ENCODE measurements around the gene NXPH1.

The NXPH1 gene

DNA sequence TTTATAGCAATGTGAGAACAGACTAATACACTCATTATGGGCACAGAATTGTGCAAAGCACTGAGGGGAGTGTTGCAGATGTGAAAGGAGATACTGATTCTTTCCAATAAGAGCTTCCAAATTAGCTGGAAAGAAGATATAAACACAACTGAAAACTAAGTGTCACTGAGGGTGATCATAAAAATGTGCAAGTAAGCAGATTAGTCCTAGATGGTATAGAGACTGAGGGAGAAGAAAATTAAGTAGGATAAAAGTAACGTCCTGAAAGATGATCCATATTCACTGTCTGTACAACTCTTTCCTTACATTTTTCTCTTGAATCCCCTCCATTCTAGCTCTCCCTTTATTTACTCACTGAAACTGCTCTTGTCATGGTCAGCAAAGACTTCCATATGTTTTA lies 11.2 kb upstream of the NXPH1 start:
- Histone ChIP-seq H3K4me1 (ENCODE audit: control extremely low read depth in 1 of 4, control insufficient read depth in 4 of 4, insufficient read depth in 4 of 4, low read length in 3 of 4) (no peaks in the 10 kb centered on the region), H3K27ac (ENCODE audit: insufficient read depth in 1 of 2, low read depth in 1 of 2, low read length in 2 of 2, poor library complexity in 1 of 2, severe bottlenecking in 2 of 2) (no peak overlapping the region), H3K27me3 (replicated peaks in 2 of 5; ENCODE audit: control insufficient read depth in 4 of 5, insufficient read depth in 5 of 5, low read length in 4 of 5) (peaks cover 0 to 13% (median 3%) of the 10 kb centered on the region in 5 experiments), H3K4me3 (ENCODE audit: control insufficient read depth in 1 of 7, extremely low read depth in 1 of 7, insufficient read depth in 4 of 7, low read depth in 2 of 7, low read length in 6 of 7) (no peak overlapping the region), H3K36me3 (ENCODE audit: control insufficient read depth in 4 of 4, insufficient read depth in 4 of 4, low read length in 3 of 4) (no peaks in the 10 kb centered on the region), H3K9me3 (ENCODE audit: control extremely low read depth in 1 of 5, control insufficient read depth in 4 of 5, insufficient read depth in 2 of 5, low read depth in 1 of 5, low read length in 4 of 5) (no peaks in the 10 kb centered on the region)
- no CpG with 5 or more reads among the region's 1 CpG for WGBS (ENCODE audit: insufficient coverage)
- ChIA-PET POLR2A (no interaction called here), CTCF (interaction anchor here (1.3 kb wide), 1 partner anchor 24 kb away, joined by 3 read pairs; no protein-coding TSS in a partner anchor)
- no peak for DNase-seq

DNA sequence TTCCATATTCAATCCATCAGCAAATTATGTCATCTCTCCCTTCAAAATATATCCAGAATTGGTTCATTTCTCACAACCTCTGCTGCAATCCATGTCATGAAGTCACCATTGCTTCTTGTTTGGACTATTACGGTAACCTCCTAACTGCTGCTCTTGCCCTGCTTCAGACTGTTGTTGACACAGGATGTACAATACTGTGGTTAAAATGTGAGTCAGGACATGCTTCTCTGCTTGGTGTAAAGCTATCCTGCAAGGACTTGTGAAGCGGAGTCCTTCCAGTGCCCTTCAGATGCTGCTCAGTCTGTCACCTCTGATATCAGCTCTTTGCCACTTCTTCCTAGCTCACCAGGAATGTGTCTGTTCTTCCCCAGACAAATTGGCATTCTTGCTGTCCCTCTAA lies 10.4 kb upstream of the NXPH1 start:
- Histone ChIP-seq H3K36me3 (ENCODE audit: control insufficient read depth in 4 of 4, insufficient read depth in 4 of 4, low read length in 3 of 4) (no peaks in the 10 kb centered on the region), H3K4me1 (ENCODE audit: control extremely low read depth in 1 of 4, control insufficient read depth in 4 of 4, insufficient read depth in 4 of 4, low read length in 3 of 4) (no peaks in the 10 kb centered on the region), H3K4me3 (ENCODE audit: control insufficient read depth in 1 of 7, extremely low read depth in 1 of 7, insufficient read depth in 4 of 7, low read depth in 2 of 7, low read length in 6 of 7) (no peak overlapping the region), H3K27ac (ENCODE audit: insufficient read depth in 1 of 2, low read depth in 1 of 2, low read length in 2 of 2, poor library complexity in 1 of 2, severe bottlenecking in 2 of 2) (no peak overlapping the region), H3K9me3 (ENCODE audit: control extremely low read depth in 1 of 5, control insufficient read depth in 4 of 5, insufficient read depth in 2 of 5, low read depth in 1 of 5, low read length in 4 of 5) (no peaks in the 10 kb centered on the region), H3K27me3 (replicated peaks in 2 of 5; ENCODE audit: control insufficient read depth in 4 of 5, insufficient read depth in 5 of 5, low read length in 4 of 5) (peaks cover 0 to 17% (median 5%) of the 10 kb centered on the region in 5 experiments)
- ChIA-PET CTCF (interaction anchor here (1.3 kb wide), 1 partner anchor 23 kb away, joined by 3 read pairs; no protein-coding TSS in a partner anchor), POLR2A (no interaction called here)
- no peak for DNase-seq
- no CpG with 5 or more reads among the region's 2 CpGs for WGBS (ENCODE audit: insufficient coverage)

DNA sequence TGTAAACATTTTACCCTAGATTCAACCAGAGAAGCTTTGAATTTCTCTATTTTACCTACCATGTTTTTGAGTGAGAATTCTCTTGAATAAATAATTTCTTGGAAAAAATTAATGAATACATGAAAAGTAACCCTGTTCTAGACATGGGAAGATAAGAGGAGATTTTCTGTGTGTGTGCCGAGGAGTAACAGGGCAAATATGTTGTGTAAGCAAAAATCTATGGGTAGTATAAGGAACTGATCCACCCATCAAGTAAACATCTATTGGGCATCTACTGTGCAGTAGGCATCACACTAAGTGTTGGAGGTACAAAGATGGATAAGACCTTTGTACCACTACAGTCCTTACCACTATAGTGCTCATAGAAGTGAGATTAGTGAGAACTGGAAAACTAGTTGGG lies 8.2 kb upstream of the NXPH1 start:
- WGBS (ENCODE audit: insufficient coverage) = 100% methylated on average over 1 of the region's 1 CpG
- CTCF ChIA-PET = no interaction called here
- no peaks in the 10 kb centered on the region for H3K36me3 ChIP-seq (ENCODE audit: control insufficient read depth in 4 of 4, insufficient read depth in 4 of 4, low read length in 3 of 4)
- no peak overlapping the region for H3K27ac ChIP-seq (ENCODE audit: insufficient read depth in 1 of 2, low read depth in 1 of 2, low read length in 2 of 2, poor library complexity in 1 of 2, severe bottlenecking in 2 of 2)
- peaks cover 4 to 26% (median 12%) of the 10 kb centered on the region in 5 experiments for H3K27me3 ChIP-seq (replicated peaks in 2 of 5; ENCODE audit: control insufficient read depth in 4 of 5, insufficient read depth in 5 of 5, low read length in 4 of 5)
- no peaks in the 10 kb centered on the region for H3K4me1 ChIP-seq (ENCODE audit: control extremely low read depth in 1 of 4, control insufficient read depth in 4 of 4, insufficient read depth in 4 of 4, low read length in 3 of 4)
- H3K9me3 ChIP-seq (ENCODE audit: control extremely low read depth in 1 of 5, control insufficient read depth in 4 of 5, insufficient read depth in 2 of 5, low read depth in 1 of 5, low read length in 4 of 5) = no peaks in the 10 kb centered on the region
- POLR2A ChIA-PET = no interaction called here
- no peak for DNase-seq
- H3K4me3 ChIP-seq (ENCODE audit: control insufficient read depth in 1 of 7, extremely low read depth in 1 of 7, insufficient read depth in 4 of 7, low read depth in 2 of 7, low read length in 6 of 7) = no peak overlapping the region

DNA sequence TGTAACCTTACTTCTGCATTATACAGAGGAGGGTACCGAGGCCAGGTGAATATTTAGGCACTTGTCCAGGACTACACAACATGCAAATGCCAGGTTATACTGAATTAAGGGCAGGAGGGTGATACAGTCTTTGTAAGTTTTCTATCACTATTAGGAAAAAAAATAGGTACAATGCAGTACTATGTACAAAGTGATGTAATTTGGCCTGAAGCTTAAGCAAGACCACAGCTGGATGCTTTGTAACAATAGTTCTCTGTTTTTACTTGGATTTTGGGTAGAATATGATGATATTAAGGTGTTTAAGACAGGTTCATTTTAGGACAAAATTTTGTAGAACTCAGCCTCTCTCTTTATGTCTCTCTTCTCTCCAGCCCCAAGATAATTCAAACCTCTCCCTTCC lies 2.8 kb upstream of the NXPH1 start:
- peaks cover 0 to 7% (median 0%) of the 10 kb centered on the region in 5 experiments for H3K9me3 ChIP-seq (ENCODE audit: control extremely low read depth in 1 of 5, control insufficient read depth in 4 of 5, insufficient read depth in 2 of 5, low read depth in 1 of 5, low read length in 4 of 5)

DNA sequence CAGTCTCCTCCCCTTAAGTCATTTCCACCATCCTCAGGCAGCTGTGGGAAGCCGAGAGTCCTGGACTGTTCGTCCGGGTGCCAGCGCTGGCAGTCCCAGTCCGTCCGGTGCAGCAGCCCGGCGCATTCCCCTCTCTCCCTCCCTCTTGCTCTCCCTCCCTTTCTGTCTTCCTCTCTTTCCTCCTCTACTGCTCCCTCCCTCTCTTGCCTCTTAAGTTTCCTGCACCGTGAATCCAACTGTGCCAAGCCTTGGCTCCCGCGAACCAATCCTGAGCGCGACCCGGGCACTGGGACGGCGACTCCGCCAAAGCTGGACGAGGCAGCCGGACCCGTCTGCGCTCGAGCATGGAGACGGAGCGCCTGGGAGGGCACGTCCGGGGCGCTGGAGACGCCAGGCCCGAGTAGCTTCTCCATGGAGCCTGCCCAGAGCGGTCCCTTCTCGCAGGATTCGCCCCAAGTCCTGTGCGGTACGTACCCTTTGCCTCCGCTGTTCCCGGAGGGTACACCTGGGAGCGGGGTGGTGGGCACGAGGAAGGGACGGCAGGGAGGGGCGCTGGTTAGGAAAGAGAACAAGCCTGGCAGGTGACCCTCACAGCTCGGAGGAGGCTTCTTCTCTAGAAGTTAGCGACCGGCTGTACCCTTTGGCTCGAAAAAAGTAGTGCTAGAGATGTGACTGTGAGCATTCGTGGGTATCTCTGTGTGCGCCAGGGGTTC lies 1.0 kb downstream of the NXPH1 start:
- H3K27me3 ChIP-seq (replicated peaks in 2 of 5; ENCODE audit: control insufficient read depth in 4 of 5, insufficient read depth in 5 of 5, low read length in 4 of 5) = peaks cover 23 to 96% (median 70%) of the 10 kb centered on the region in 5 experiments
- H3K4me3 ChIP-seq (ENCODE audit: control insufficient read depth in 1 of 7, extremely low read depth in 1 of 7, insufficient read depth in 4 of 7, low read depth in 2 of 7, low read length in 6 of 7) = peak overlapping the region in 3 of 7 experiments; percentile 8 to 55 (median 26)
- CTCF ChIA-PET = interaction anchor here (1.4 kb wide), 1 partner anchor 11 kb away, joined by 4 read pairs; no protein-coding TSS in a partner anchor
- H3K9me3 ChIP-seq (ENCODE audit: control extremely low read depth in 1 of 5, control insufficient read depth in 4 of 5, insufficient read depth in 2 of 5, low read depth in 1 of 5, low read length in 4 of 5) = peaks cover 0 to 7% (median 2%) of the 10 kb centered on the region in 5 experiments
- POLR2A ChIA-PET = no interaction called here
- no peak overlapping the region for H3K27ac ChIP-seq (ENCODE audit: insufficient read depth in 1 of 2, low read depth in 1 of 2, low read length in 2 of 2, poor library complexity in 1 of 2, severe bottlenecking in 2 of 2)
- peaks cover 0 to 21% (median 13%) of the 10 kb centered on the region in 4 experiments for H3K4me1 ChIP-seq (ENCODE audit: control extremely low read depth in 1 of 4, control insufficient read depth in 4 of 4, insufficient read depth in 4 of 4, low read length in 3 of 4)
- H3K36me3 ChIP-seq (ENCODE audit: control insufficient read depth in 4 of 4, insufficient read depth in 4 of 4, low read length in 3 of 4) = no peaks in the 10 kb centered on the region
- 3% methylated on average over 42 of the region's 46 CpGs for WGBS (ENCODE audit: insufficient coverage)
- DNase-seq = no peak

More for the DNA sequence above, 2.8 kb upstream of the NXPH1 start:
- H3K36me3 ChIP-seq (ENCODE audit: control insufficient read depth in 4 of 4, insufficient read depth in 4 of 4, low read length in 3 of 4) = no peaks in the 10 kb centered on the region
- H3K4me1 ChIP-seq (ENCODE audit: control extremely low read depth in 1 of 4, control insufficient read depth in 4 of 4, insufficient read depth in 4 of 4, low read length in 3 of 4) = peaks cover 0 to 21% (median 13%) of the 10 kb centered on the region in 4 experiments
- no peak for DNase-seq
- H3K27me3 ChIP-seq (replicated peaks in 2 of 5; ENCODE audit: control insufficient read depth in 4 of 5, insufficient read depth in 5 of 5, low read length in 4 of 5) = peaks cover 17 to 78% (median 41%) of the 10 kb centered on the region in 5 experiments
- H3K27ac ChIP-seq (ENCODE audit: insufficient read depth in 1 of 2, low read depth in 1 of 2, low read length in 2 of 2, poor library complexity in 1 of 2, severe bottlenecking in 2 of 2) = no peak overlapping the region
- ChIA-PET POLR2A (no interaction called here), CTCF (interaction anchor here (1.0 kb wide), 1 partner anchor 17 kb away, joined by 3 read pairs; no protein-coding TSS in a partner anchor)
- no peak overlapping the region for H3K4me3 ChIP-seq (ENCODE audit: control insufficient read depth in 1 of 7, extremely low read depth in 1 of 7, insufficient read depth in 4 of 7, low read depth in 2 of 7, low read length in 6 of 7)
- WGBS (ENCODE audit: insufficient coverage) = no CpG with 5 or more reads among the region's 1 CpG

DNA sequence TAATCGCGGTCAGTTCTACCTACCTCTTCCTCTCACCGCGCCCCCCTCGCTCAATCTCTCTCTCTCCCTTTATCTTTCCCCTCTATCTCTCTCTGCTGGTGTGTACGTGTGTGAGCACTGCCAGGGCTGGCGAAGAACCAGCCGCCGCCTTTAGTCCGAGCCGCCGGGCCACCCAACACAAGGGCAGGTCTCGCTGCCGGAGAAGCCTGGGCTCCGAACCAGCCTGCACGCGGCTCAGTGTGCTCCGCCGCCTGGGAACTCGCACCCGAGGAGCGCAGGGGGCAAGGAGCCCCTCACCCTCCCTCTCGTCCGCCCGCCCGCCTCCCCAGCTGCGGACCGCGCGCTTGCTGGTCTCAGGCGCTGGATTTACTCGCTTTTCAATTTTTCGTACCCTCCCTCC lies 1.7 kb downstream of the NXPH1 start:
- Histone ChIP-seq H3K9me3 (ENCODE audit: control extremely low read depth in 1 of 5, control insufficient read depth in 4 of 5, insufficient read depth in 2 of 5, low read depth in 1 of 5, low read length in 4 of 5) (peaks cover 0 to 7% (median 2%) of the 10 kb centered on the region in 5 experiments), H3K27me3 (replicated peaks in 2 of 5; ENCODE audit: control insufficient read depth in 4 of 5, insufficient read depth in 5 of 5, low read length in 4 of 5) (peaks cover 23 to 97% (median 75%) of the 10 kb centered on the region in 5 experiments), H3K4me1 (ENCODE audit: control extremely low read depth in 1 of 4, control insufficient read depth in 4 of 4, insufficient read depth in 4 of 4, low read length in 3 of 4) (peaks cover 0 to 21% (median 13%) of the 10 kb centered on the region in 4 experiments), H3K27ac (ENCODE audit: insufficient read depth in 1 of 2, low read depth in 1 of 2, low read length in 2 of 2, poor library complexity in 1 of 2, severe bottlenecking in 2 of 2) (no peak overlapping the region), H3K36me3 (ENCODE audit: control insufficient read depth in 4 of 4, insufficient read depth in 4 of 4, low read length in 3 of 4) (no peaks in the 10 kb centered on the region), H3K4me3 (ENCODE audit: control insufficient read depth in 1 of 7, extremely low read depth in 1 of 7, insufficient read depth in 4 of 7, low read depth in 2 of 7, low read length in 6 of 7) (no peak overlapping the region)
- WGBS (ENCODE audit: insufficient coverage) = 4% methylated on average over 27 of the region's 33 CpGs
- ChIA-PET CTCF (interaction anchor here (1.7 kb wide), 1 partner anchor 10 kb away, joined by 6 read pairs; no protein-coding TSS in a partner anchor), POLR2A (no interaction called here)
- no peak for DNase-seq

Data from common myeloid progenitor, CD34-positive (primary cell).